OCI-LY7 (cell line): ENCODE data around the gene TLE6. TPM values are rescaled to one million over a fixed set of nuclear protein-coding genes. Genes with fewer than 3 reads are reported as not detected.

Source experiments
- BruUV-seq: library from RNA; stranded (reverse); fragments of 400-500 nt; replicated peaks from 2 replicates; lab custom pipeline; 2021; lab: Mats Ljungman, UMichigan
- CTCF ChIA-PET: fragments of 300-600 bp; sonication (Branson Sonifier 250); formaldehyde crosslinking; loops from one replicate; lab custom pipeline; 2022; ENCODE audit warnings: antibody characterized with exemption; ENCODE audit not compliant: unreplicated experiment; lab: Charles Lee
- POLR2A ChIA-PET: fragments of 300-600 bp; sonication (Branson Sonifier 250); formaldehyde crosslinking; loops from one replicate; lab custom pipeline; 2022; ENCODE audit warnings: antibody characterized with exemption; lab: Charles Lee
- DNase-seq: peaks from one replicate; pipeline ENCODE4 v3.0.0-alpha.2; 2015; ENCODE audit warnings: low spot score
- H2AFZ ChIP-seq: fragments of 200-600 bp; sonication (generic), shearing (Covaris generic); 2 replicates; pipeline ENCODE4 v1.6.1; 2014; ENCODE audit warnings: mild to moderate bottlenecking, antibody characterized with exemption, low read length, moderate library complexity
- H3K27ac ChIP-seq: fragments of 200-600 bp; sonication (generic); 2 replicates; pipeline ENCODE4 v1.5.1; 2014; ENCODE audit warnings: mixed run types, low read depth, mild to moderate bottlenecking, moderate library complexity, low read length, inconsistent platforms; ENCODE audit not compliant: poor library complexity, severe bottlenecking
- H3K36me3 ChIP-seq: fragments of 200-600 bp; sonication (generic); 2 replicates; pipeline ENCODE4 v1.6.1; 2014; ENCODE audit warnings: mild to moderate bottlenecking, antibody characterized with exemption, low read length, moderate library complexity, mixed read lengths; ENCODE audit not compliant: insufficient read depth
- H3K4me1 ChIP-seq: fragments of 200-600 bp; sonication (generic); 2 replicates; pipeline ENCODE4 v1.5.1; 2014; ENCODE audit warnings: mild to moderate bottlenecking, low read length; ENCODE audit not compliant: insufficient read depth, poor library complexity, severe bottlenecking
- H3K4me2 ChIP-seq: fragments of 200-600 bp; sonication (generic); 2 replicates; pipeline ENCODE4 v1.6.1; 2014; ENCODE audit warnings: mild to moderate bottlenecking, low read length
- H3K4me3 ChIP-seq: fragments of 200-600 bp; sonication (generic); 2 replicates; pipeline ENCODE4 v1.5.1; 2014; ENCODE audit warnings: mild to moderate bottlenecking, low read depth, low read length; ENCODE audit not compliant: poor library complexity, severe bottlenecking
- H3K79me2 ChIP-seq: fragments of 200-600 bp; sonication (generic); 2 replicates; pipeline ENCODE4 v1.6.1; 2016; ENCODE audit warnings: low read depth, mild to moderate bottlenecking, low read length, moderate library complexity, mixed read lengths; ENCODE audit not compliant: insufficient read depth
- H3K9me2 ChIP-seq: fragments of 200-600 bp; sonication (generic); 2 replicates; pipeline ENCODE4 v1.6.1; 2016; ENCODE audit warnings: mild to moderate bottlenecking, low read length, mixed read lengths; ENCODE audit not compliant: insufficient read depth
- H3K9me3 ChIP-seq: fragments of 200-600 bp; sonication (generic); 2 replicates; pipeline ENCODE4 v1.6.1; 2014; ENCODE audit warnings: mild to moderate bottlenecking, mixed run types, low read length, mixed read lengths
- H4K20me1 ChIP-seq: fragments of 200-600 bp; sonication (generic); 2 replicates; pipeline ENCODE4 v1.6.1; 2014; ENCODE audit warnings: mild to moderate bottlenecking, antibody characterized with exemption, low read length, moderate library complexity, mixed read lengths; ENCODE audit not compliant: insufficient read depth
- EZH2phosphoT487 ChIP-seq: fragments of 200-600 bp; sonication (generic); IDR thresholded peaks from 2 replicates; pipeline ENCODE4 v1.6.1; 2018; ENCODE audit warnings: low read depth, borderline replicate concordance, mild to moderate bottlenecking, mixed run types, antibody characterized with exemption, low read length, moderate library complexity, mixed read lengths
- intact Hi-C: fragments of 100-400 bp; cut with micrococcal nuclease; formaldehyde crosslinking; loops from one replicate; pipeline ENCODE4 v1.10.0; 2022; ENCODE audit not compliant: unreplicated experiment
- total RNA-seq, 2 experiments: library from RNA; depleted of rRNA in 1 of 2; stranded (reverse); fragments of >200 nt in 1 of 2; shearing (Covaris generic) in 1 of 2; gene quantifications; 2 replicates each; pipeline ENCODE4 v1.2.3, GENCODE V29; 2014 to 2022
- TF ChIP-seq, protein P1 (sequence below): fragments of 200-600 bp; sonication (generic); conservative IDR thresholded peaks from 2 replicates; pipeline ENCODE4 v1.5.1; 2014; ENCODE audit warnings: mild to moderate bottlenecking, antibody characterized with exemption, low read length, moderate library complexity, mixed read lengths

The TLE6 gene
- total RNA-seq, 2 experiments from 2014 or later, result 15.9 to 21.5 TPM

DNA sequence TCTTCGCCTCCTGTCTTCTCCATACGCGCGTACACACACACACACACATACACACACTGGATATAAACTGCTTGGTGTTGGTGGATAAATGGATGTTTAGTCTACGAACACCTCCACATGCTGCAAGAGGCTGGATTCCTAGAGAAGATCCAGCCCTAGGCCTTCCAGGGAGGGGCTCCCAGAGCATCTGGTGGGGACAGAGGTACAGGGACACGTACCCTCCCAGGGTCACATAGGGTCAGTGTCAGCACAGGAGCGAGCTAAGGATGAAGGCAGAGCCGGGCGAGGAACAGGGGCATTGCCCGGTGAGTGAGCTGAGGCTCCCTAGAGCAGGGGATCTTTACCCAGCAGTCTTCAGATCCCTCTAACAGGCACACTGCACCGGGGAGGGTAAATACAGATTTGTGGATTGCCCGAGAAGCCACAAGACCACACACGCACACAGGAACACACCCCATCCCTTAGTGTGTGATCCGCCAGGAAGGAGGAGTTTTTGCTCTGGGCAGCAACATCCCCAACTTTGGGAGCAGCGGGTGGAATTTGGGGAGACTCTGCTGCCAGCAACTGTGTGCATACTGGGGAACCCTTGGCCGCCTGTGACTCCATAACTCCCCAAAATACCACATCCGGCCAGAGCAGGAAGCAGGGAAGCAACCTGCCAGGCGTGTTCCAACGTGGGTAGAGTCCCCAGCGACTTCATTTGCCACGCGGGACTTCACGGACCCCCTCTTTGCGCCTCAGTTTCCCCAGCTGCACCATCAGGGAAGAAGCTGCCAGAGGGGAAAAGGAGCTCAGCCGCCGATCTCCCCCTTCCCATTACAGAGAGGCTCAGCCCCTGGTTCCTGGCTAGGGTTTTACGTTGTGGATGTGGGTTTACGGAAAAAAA lies 57.5 kb downstream of the TLE6 start:
- Histone ChIP-seq H2AFZ (peak overlapping the region; percentile 53; the same call in 1 of the 2 replicates), H3K4me2 (peak overlapping the region; percentile 92), H3K79me2 (no peaks in the 10 kb centered on the region), H3K4me3 (peak overlapping the region; percentile 74), H3K4me1 (peaks cover 15% of the 10 kb centered on the region), H3K27ac (peak overlapping the region; percentile 41), H3K36me3 (no peaks in the 10 kb centered on the region), H3K9me3 (no peaks in the 10 kb centered on the region), H3K9me2 (no peaks in the 10 kb centered on the region), H4K20me1 (no peaks in the 10 kb centered on the region)
- no peak for TF ChIP-seq EZH2phosphoT487
- TF ChIP-seq, protein P1, sequence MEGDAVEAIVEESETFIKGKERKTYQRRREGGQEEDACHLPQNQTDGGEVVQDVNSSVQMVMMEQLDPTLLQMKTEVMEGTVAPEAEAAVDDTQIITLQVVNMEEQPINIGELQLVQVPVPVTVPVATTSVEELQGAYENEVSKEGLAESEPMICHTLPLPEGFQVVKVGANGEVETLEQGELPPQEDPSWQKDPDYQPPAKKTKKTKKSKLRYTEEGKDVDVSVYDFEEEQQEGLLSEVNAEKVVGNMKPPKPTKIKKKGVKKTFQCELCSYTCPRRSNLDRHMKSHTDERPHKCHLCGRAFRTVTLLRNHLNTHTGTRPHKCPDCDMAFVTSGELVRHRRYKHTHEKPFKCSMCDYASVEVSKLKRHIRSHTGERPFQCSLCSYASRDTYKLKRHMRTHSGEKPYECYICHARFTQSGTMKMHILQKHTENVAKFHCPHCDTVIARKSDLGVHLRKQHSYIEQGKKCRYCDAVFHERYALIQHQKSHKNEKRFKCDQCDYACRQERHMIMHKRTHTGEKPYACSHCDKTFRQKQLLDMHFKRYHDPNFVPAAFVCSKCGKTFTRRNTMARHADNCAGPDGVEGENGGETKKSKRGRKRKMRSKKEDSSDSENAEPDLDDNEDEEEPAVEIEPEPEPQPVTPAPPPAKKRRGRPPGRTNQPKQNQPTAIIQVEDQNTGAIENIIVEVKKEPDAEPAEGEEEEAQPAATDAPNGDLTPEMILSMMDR, result no peak
- POLR2A ChIA-PET, result interaction anchor here (0.7 to 1.8 kb wide), 15 partner anchors 12 to 1803 kb away, joined by 3 to 12 read pairs (median 3); partner anchors contain the start of gene TLE6
- intact Hi-C loops, result loop anchor here (1.0 kb wide), 2 partner anchors 30 to 58 kb away; partner anchors contain the start of gene TLE6
- CTCF ChIA-PET, result interaction anchor here (0.5 to 1.3 kb wide), 4 partner anchors 57 to 241 kb away, joined by 3 to 7 read pairs (median 4); partner anchors contain the start of gene TLE6
- DNase-seq, result peak; percentile 62
- TSS peak; percentile 98 for BruUV-seq

DNA sequence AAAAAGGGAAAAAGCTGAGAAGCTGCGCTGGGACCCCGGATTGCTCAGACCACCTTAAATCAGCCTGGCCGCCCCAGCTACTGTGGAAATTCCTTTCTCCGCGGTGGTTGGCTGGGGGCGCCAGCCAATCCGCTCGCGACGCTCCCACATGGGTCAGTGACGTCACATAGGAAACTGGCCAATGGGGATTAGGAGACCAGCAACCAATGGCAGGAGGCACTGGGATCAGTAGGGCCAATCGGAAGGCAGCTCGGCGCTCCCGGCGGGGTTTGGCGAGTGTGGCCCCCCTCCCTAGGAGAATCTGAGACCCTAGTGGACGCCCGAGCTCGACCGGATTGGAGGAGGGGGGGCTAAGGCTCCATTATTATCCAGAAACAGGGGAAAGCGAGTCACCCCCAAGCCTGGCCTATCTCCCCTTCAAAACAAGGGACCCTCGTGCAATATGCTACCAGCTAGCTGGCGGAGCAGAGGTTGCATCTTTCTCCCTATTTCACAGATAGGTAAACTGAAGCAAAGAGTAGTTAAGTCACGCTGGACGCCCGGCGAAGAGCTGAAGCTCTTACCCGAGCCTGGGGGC lies 58.3 kb downstream of the TLE6 start:
- Histone ChIP-seq H3K36me3 (no peaks in the 10 kb centered on the region), H3K79me2 (no peaks in the 10 kb centered on the region), H3K4me3 (peak overlapping the region; percentile 74), H3K27ac (peak overlapping the region; percentile 67), H3K4me1 (peaks cover 15% of the 10 kb centered on the region), H3K4me2 (peak overlapping the region; percentile 92), H3K9me2 (no peaks in the 10 kb centered on the region), H3K9me3 (no peaks in the 10 kb centered on the region), H2AFZ (peak overlapping the region; percentile 82), H4K20me1 (no peaks in the 10 kb centered on the region)
- BruUV-seq, result no TSS peak
- intact Hi-C loops, result loop anchor here (1.0 kb wide), 3 partner anchors 30 to 66 kb away; partner anchors contain the start of gene TLE6
- DNase-seq, result peak; percentile 100
- CTCF ChIA-PET, result interaction anchor here (0.5 to 1.3 kb wide), 6 partner anchors 58 to 240 kb away, joined by 3 to 7 read pairs (median 4); partner anchors contain the start of gene TLE6
- TF ChIP-seq EZH2phosphoT487, result no peak
- TF ChIP-seq, protein P1, result no peak
- POLR2A ChIA-PET, result interaction anchor here (0.6 to 1.8 kb wide), 16 partner anchors 11 to 1804 kb away, joined by 3 to 12 read pairs (median 4); partner anchors contain the start of gene TLE6
